GM21717 (cell line): Measurements from ENCODE around the gene IKBKG.
"Not testable (repeated sequence)": the region's sequence is repeated elsewhere in the genome, so short reads cannot be mapped to it uniquely, and the experiment has no call there.

Source experiments
- ATAC-seq: cut with Tn5 transposase; IDR thresholded peaks from one replicate; pipeline ENCODE4 v1.9.1; 2021; ENCODE audit warnings: mild to moderate bottlenecking, moderate library complexity; ENCODE audit not compliant: unreplicated experiment

The IKBKG gene

DNA sequence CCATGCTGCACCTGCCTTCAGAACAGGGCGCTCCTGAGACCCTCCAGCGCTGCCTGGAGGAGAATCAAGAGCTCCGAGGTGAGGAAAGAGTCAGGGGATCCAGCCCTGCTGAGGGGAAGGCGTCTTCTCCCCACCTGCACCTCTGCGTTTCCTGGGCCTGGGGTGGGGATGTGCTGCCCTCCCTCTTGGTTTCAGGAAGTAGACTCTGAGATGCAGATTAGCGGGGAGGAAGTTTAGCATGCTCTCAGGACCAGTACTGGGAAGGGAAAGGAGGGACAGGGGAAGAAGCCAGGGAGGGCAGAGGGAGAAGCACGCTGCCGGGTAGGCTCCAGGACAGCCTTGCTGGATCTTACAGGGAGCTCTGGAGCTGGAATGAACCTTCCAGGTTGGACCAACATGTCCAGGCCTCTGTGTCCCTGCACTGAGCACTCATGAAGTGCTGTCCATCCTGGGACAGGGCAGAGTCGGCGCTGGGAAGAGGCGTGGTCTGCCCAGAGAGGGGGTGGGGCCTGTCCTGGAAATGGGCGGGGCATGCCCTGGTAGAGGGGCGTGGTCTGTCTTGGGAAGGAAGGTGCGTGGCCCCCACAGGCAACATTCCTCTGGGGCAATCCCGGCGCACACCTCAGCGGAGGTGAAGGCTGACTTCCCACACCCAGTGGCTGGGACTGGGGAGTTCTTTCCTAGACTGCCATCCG is 4.8 kb downstream of the IKBKG start:
- not testable (repeated sequence) for ATAC-seq

DNA sequence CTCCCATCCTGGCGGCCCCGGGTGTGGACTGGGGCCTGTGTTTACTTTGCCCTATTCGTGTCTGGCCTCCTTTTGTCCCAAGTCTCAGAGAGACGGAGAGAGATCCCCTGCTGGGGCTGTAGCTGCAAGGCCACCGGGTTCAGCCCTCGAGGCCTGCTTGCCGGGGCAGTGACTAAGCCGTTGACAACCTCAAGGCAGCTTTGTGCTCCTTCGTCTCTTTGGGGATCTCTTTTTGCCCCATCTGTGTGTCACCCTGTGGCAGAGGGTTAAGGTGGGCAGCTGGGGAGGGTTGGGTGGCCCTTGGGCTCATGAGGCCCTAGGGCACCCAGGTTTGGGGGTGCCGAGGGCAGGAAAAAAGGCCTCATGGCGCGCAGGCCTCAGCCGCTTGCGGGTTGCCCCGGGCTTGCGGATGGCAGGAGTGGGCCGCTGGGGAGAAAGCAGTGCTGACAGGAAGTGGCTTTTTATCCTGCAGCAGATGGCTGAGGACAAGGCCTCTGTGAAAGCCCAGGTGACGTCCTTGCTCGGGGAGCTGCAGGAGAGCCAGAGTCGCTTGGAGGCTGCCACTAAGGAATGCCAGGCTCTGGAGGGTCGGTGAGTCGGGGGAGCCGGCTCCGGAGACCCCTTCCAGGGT is 10.8 kb downstream of the IKBKG start:
- not testable (repeated sequence) for ATAC-seq

DNA sequence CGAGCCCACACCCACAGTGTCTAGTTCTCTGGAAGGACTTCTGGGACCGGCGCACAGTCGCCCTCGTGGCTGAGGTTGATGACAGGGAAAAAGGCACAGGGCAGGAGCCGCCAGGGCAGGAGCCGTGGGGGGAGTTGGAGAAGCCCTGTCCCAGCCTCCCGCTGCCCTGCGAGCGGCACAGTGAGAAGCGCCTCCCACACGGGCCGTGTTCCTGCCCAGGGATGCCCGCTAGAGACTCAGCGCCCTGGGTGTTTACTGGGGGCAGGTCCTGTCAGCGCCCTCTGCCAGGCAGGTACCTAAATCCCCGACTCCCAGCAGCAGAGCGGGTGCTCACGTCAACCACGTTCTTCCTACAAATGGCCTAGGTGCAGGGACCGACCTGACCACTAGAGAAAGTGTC is 11.5 kb downstream of the IKBKG start:
- not testable (repeated sequence) for ATAC-seq

DNA sequence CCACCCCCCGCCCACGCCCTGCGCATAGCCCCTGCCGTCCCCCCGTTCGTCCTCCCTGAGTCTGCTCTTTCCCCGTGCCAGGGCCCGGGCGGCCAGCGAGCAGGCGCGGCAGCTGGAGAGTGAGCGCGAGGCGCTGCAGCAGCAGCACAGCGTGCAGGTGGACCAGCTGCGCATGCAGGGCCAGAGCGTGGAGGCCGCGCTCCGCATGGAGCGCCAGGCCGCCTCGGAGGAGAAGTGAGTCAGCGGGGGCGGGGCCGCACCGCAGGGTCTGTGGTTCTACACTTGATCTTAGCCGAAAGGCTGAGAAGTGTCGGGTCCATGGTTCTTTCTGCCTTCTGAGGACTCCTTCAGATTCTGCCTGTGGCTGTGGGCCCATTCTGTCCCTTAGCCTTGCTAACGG is 12.9 kb downstream of the IKBKG start:
- not testable (repeated sequence) for ATAC-seq

DNA sequence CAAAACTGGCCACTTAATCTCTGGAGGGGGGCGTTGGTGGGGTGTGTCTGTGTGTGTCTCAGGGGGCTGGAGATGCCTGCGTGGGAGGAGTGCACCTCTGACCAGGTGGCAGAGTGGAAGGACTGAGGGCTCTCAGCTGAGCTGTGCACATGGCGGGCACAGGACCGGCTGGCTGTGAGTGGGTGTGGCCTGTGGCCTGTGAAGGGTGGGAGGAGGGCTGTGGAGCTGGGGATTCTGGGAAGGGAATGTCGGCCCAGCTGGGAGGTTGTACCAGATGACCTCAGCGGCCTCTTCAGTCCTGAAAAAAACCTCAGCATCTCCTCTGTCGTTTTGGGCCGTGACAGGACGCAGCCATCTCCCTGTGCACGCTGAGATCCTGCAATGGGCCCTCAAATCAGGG is 14.9 kb downstream of the IKBKG start:
- not testable (repeated sequence) for ATAC-seq

DNA sequence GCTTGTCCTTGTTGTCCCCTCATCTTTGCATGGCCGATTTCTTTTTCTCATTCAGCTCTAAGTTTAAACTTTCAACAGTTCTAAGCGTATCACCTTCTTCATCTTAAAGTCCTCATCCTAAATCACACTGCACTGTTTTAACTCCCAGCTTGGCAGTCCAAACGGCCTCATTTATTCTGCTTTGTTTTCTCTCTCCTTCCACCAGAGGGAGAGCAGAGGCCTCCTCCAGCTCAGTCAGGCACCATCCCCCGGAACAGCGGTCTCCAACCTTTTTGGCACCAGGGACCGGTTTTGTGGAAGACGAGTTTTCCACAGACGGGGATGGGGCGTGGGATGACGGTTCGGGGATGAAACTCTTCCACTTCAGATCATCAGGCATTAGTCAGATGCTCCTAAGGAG is 22.9 kb downstream of the IKBKG start:
- ATAC-seq: not testable (repeated sequence)

DNA sequence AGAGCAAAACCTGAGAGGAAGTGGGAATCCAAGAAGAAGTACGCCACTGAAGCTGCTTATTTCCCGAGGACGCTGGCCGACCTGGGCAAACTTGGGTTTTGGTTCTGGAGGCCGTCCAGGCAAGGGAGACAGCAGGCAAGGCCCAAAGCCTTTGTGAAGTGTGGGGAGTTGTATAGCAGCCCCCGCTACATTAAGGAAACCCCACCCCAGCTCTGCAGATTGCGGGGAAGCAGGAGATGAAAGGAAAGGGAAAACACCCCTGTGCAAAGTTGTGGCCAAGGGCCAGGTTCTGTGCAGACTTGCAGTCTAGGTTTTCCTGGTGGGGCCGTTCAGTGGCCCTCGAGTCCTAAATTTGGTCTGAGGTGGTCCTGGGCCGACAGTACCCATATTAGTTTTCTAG is 25.6 kb downstream of the IKBKG start:
- ATAC-seq: not testable (repeated sequence)

DNA sequence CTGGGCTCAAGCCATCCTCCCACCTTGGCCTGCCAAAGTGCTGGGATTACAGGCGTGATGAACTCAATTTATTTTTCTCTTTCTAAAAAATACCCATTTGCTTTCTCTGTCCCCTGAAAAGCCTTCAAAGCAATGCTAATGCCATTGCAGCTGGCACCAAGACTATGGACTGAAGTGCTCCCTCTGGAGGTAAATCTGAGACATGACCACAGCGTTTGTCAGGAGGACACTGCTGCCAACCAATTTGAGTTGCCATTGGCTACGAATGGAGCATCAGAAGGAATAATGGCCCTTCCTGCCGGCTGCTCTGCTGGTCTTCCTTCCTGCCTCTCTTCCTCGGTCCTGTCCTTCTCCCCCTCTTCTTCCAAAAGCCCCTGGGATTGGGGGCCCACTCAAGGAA is 27.7 kb downstream of the IKBKG start:
- ATAC-seq: not testable (repeated sequence)

DNA sequence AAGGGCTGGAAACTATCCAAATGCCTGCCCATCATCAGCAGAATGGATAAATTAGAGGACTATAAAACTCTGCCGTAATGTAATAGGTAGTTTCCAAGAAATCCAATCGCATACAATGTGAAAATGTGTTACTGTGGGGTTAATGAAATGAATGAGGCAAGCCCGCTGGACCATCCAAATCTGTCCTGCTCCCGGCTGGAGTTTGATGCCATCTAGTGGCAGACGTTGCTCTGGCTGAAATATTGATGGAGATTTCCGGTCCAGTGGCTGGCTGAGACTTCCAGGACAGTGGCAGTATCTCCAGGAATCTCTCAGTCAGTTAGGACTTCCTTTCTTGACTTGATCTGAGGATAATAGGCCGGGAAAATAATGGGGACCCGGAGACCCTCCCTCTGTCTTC is 35.6 kb downstream of the IKBKG start:
- ATAC-seq: not testable (repeated sequence)

DNA sequence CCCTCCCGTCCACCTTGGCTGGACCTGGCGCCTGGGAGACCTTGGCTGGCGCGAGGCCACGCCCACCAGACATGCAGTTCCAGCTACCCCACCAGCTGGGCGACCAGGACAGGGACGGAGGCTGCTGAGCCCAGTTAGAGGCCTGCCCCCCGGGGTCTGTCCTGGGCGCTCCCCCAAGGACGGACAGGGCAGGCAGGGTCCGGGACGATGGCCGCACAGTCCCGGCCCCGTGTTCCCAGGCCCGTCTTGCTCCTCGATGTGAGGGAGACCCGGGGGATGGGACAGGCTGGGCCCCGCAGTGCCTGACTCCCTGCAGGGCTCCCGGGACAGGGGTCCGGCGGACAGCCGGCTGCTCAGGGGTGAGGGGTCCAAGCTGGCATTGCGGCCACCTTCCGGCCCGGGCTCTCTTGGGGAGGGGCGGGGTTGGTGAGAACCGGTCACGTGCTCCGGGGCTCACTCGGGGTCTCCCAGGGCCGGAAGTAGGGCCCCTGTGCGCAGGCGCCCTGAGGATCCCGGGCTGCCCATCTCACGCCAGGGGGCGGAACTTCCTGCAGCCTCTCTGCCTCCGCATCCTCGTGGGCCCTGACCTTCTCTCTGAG is 37.3 kb downstream of the IKBKG start, which contains the start of gene CTAG1A:
Gene CTAG1A (plus strand): TSS at position 549 of the 599 bp plus-strand sequence. CDS start 74 bp downstream, outside the sequence.
- ATAC-seq: not testable (repeated sequence)

DNA sequence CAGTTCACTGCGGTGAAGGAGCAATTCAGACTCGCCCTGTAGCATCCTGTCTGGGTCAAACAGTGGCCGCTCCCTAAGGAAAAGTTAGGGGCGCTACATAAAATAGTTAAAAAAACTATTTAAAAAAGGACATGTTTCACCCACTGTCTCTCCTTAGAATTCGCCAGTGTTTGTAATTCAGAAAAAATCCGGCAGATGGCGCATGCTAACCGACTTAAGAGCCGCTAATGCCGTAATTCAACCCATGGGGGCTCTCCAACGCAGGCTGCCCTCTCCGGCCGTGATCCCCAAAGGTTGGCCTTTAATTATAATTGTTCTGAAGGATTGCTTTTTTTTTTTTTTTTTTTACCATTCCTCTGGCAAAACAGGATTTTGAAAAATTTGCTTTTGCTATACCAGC is 43.0 kb downstream of the IKBKG start:
- not testable (repeated sequence) for ATAC-seq

DNA sequence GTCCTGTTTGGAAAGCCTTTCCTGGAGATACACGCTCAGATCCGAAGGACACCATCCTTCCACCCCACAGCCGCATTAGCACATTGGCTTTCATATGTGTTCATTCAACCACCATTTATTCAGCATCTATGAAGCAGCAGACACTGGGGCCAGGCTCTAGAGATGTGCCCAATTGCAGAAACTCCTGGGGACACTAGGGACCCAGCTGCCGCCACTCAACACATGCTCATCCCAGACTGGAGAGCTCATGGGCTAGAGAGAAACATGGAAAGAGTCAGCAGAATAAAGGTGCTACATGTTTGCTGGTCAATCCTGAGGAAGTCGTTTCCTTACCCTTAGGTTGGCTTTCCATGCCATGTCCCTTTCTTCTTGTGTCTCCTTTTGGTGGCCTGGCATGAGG is 45.1 kb downstream of the IKBKG start:
- no peak for ATAC-seq

DNA sequence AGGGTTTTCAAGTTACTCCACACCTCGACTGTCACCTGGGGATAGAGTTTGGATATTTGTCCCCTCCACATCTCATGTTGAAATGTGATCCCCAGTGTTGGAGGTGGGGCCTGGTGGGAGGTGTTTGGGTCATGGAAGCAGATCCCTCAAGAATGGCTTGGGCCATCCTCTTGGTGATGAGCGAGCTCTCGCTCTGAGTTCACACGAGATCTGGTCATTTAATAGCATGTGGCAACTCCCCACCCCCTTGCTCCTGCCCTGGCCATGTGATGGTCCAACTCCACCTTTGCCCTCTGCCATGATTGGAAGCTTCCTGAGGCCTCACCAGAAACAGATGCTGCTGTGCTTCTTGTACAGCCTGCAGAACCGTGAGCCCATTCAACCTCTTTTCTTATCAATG is 45.8 kb downstream of the IKBKG start:
- ATAC-seq: no peak

DNA sequence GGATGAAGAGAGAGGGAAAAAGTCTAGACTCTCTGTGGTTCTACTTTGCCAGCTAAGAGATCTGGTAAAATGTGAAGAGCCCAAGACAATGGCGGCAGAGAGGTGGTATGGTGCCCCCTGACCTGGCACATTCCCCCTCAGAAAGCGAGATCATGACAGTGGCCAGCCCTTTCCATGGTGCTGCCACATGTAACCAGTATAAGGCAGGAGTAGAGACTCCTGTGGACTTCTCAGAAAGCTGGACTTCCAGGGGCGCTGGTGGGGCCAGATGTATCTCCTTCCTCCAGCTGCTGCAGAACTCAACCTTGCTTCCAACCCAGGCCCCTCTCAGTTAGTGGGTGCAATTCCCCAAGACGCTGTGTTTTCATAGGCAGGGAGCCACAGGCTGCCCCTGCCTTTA is 47.1 kb downstream of the IKBKG start:
- ATAC-seq: no peak

DNA sequence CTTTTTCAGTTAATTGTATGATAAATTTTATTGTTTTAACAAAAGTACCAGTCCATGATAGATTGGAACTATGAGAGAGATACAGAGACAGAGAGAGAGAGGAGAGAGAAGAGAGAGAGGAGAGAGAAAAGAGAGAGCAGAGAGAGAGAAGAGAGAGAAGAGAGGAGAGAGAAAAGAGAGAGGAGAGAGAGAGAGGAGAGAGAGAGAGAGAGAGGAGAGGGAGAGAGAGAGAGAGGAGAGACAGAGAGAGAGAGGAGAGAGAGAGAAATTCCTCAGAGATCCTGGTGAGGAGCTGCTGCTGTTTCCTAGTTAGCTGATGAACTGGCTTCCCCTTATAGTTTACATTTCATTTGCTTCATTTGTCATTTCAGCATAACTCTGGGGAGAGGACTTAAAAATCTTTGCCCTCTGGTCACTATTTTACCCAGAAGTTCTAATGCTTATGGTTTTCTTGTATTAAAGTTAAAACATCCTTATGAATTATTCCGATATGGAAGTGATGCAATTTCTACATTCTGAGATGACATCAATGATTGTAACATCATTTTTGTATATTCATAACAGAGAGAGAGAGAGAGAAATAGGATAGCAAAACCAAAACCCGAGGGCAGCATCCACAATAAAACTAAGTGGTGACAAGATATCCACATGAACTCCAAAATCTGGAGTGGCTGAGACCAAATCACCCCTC is 48.3 kb downstream of the IKBKG start:
- no peak for ATAC-seq

DNA sequence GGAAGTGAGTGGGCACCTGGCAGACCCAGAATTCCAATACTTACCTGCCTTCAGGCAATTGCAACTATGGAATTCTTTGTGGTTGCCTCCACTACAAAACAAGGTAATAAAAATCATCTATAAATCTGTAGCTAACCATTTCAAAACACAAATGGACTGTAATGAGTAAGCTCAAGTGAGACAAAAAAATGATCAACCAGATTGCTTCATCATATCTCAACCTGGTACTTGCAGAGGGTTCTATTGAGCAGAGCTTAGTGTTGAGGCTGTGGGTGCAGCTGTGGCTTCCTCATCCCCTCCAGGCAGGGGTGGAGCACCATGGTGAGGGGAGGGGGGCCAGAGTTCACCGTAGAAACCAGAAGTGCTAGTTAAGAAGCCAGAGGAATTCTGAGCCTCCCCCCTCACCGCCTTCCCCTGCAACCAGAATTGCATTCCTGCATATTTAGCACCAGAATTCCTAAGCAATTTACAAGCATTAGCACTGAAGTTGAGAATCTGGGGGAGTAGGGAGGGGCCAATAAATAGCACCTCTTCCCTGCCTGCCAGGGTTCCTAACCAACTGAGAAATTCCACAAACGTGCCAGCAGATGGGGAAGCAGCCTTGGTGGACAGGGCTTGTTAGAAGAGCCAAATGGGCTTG is 49.0 kb downstream of the IKBKG start:
- no peak for ATAC-seq

DNA sequence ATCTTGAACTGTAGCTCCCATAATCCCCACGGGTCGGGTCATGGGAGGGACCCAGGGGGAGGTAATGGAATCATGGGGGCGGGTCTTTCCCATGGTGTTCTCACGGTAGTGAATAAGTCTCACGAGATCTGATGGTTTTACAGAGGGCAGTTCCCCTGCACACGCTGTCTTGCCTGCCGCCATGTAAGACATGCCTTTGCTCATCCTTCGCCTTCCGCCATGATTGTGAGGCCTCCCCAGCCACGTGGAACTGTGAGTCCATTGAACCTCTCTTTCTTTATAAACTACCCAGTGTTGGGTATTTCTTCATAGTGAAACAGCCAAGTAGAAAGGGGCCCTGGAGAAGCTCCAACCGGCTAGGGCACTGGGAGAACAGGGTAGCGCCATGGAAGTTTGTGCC is 49.8 kb downstream of the IKBKG start:
- ATAC-seq: no peak

DNA sequence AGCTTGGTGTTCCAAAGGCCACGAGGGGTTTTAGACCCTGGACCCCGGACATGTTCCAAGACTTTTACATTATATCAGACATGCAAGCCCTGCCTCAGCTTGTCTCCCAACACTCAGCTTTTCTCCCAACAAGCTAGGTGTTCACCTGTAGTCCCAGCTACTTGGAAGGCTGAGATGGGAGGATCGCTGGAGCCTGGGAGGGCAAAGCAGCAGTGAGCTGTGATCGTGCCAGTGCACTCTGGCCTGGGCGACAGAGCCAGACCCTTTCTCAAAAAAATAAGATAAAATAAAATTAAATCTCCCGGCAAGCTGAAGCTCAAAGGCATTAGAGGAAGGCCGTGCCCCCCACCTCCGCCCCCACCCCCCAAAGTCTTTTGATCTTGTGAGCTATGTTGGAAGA is 51.2 kb downstream of the IKBKG start:
- ATAC-seq: no peak

DNA sequence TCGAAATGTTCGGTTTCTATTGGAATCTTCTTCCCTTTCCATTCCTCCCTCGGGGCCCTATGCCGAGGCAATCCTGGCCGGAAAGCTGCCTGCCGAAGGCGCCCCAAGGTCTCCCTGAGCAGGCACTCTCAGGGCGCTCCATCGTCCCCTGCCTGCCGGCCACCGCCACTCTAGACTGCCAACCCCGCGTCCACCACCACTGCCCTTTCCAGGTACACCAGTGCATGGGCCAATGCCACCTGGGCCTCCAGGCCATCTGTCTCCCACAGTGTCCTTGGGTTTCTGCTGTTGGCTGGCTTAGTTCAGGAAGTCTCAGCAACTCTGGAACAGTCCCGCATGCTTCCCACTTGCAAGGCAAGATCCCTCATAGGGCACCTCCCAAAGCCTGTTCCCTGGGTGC is 52.1 kb downstream of the IKBKG start:
- ATAC-seq: no peak

DNA sequence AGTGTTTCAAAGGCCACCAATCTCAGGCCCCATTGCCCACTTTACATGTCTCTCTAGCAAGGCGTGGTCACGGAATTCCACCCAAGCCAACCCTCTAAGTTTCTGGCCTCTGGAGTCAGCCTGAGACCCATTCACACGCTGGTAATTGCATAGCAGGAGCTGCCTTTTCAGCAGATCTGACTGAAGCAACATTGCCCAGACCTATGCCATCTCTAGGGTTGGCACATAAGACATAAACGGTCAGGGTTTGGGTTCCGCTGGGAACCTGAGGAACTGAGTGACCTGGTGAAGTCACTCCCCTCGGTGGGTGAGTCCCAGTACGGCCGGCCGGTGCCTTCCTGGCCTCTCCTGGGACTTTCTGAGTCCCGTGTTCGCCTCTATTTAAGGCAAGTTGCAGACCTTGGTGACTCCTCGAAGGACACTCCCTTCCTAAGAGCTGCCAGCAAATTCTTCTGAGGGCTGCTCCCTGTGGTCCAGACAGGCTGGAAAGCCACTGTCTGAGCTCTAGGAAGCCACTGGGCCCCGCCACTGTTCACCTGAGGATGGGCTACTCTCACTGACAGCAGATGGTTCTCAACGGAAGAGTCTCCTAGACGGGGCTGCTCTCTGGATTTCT is 53.4 kb downstream of the IKBKG start:
- no peak for ATAC-seq

DNA sequence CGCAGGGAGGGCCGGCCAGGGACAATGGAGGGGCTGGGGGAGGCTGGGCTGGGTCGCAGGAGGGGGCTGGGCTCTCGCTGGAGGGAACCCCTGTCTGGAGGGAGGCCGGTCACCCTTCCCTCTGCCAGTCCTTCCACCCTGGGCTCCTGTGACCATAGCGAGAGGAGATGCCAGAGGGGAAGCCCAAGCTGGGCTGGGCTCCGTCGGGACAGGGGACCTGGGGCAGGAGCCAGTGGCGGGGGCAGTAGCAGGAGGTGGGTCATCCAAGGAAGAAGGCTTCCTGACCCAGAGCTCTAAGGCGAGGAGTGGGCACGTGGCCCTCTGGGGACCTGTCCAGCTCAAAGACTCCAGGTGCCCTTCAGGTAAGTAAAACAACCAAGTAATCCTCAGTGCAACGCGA is 54.8 kb downstream of the IKBKG start:
- no peak for ATAC-seq
